RWPE2 (cell line): ENCODE measurements around the gene EEA1.
A peak's percentile ranks its signal among the peaks of the same experiment; 100 is the strongest.

Experiments
- ATAC-seq: fragments of 200-7000 bp; cut with Tn5 transposase; 3 replicates; pipeline ENCODE4 v1.9.1; 2021; ENCODE audit warnings: low read depth
- DNase-seq: peaks from one replicate; pipeline ENCODE4 v3.0.0-alpha.2; 2020; ENCODE audit warnings: low spot score
- H3K27ac ChIP-seq: fragments of 450-650 bp; 2 replicates; pipeline ENCODE4 v1.5.1; 2017; ENCODE audit warnings: mild to moderate bottlenecking; ENCODE audit not compliant: poor library complexity, severe bottlenecking
- H3K27me3 ChIP-seq: fragments of 250-450 bp; sonication (Bioruptor Pico); 2 replicates; pipeline ENCODE4 v1.5.1; 2021; ENCODE audit warnings: mild to moderate bottlenecking, moderate library complexity; ENCODE audit not compliant: insufficient read depth, poor library complexity, severe bottlenecking
- H3K36me3 ChIP-seq: fragments of 250-450 bp; sonication (Bioruptor Pico); 2 replicates; pipeline ENCODE4 v1.5.1; 2020; ENCODE audit warnings: low read depth, mild to moderate bottlenecking, moderate library complexity
- H3K4me1 ChIP-seq: fragments of 250-450 bp; sonication (Bioruptor Pico); 2 replicates; pipeline ENCODE4 v1.5.1; 2021; ENCODE audit warnings: mild to moderate bottlenecking, moderate library complexity; ENCODE audit not compliant: insufficient read depth, poor library complexity, severe bottlenecking
- H3K4me3 ChIP-seq: fragments of 250-450 bp; sonication (Bioruptor Pico); 2 replicates; pipeline ENCODE4 v1.5.1; 2021; ENCODE audit warnings: mild to moderate bottlenecking, moderate library complexity; ENCODE audit not compliant: severe bottlenecking
- H3K9me3 ChIP-seq: fragments of 250-450 bp; sonication (Bioruptor Pico); 2 replicates; pipeline ENCODE4 v1.5.1; 2021; ENCODE audit warnings: mild to moderate bottlenecking, moderate library complexity; ENCODE audit not compliant: severe bottlenecking
- TF ChIP-seq, protein P1 (sequence below): fragments of 450-650 bp; IDR thresholded peaks from one replicate; pipeline ENCODE4 v1.5.1; 2017; ENCODE audit warnings: mild to moderate bottlenecking, moderate library complexity; ENCODE audit not compliant: poor library complexity, severe bottlenecking

The EEA1 gene

DNA sequence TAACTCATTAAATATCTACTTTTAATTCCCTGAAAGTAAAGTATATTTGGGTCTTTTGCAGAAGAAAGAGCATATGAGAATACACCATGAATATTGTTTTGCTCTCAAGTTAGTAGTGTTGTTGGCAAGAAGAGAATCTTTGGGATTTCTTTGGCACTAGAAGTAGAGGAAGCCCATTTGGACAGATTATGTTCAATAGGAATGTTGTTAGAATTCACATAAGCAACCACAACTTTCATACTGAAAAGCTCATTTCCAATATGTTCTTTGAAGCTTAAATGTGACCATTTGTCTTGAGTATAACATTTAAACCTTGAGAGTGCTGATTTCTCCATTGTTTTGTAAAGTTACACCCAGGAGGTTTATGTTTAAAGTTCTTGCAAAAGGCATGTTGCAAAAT, 188.7 kb downstream of the EEA1 start:
- TF ChIP-seq, protein P1, sequence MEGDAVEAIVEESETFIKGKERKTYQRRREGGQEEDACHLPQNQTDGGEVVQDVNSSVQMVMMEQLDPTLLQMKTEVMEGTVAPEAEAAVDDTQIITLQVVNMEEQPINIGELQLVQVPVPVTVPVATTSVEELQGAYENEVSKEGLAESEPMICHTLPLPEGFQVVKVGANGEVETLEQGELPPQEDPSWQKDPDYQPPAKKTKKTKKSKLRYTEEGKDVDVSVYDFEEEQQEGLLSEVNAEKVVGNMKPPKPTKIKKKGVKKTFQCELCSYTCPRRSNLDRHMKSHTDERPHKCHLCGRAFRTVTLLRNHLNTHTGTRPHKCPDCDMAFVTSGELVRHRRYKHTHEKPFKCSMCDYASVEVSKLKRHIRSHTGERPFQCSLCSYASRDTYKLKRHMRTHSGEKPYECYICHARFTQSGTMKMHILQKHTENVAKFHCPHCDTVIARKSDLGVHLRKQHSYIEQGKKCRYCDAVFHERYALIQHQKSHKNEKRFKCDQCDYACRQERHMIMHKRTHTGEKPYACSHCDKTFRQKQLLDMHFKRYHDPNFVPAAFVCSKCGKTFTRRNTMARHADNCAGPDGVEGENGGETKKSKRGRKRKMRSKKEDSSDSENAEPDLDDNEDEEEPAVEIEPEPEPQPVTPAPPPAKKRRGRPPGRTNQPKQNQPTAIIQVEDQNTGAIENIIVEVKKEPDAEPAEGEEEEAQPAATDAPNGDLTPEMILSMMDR, result no peak
- Histone ChIP-seq H3K4me1 (peaks cover 4% of the 10 kb centered on the region), H3K27me3 (no peaks in the 10 kb centered on the region), H3K9me3 (no peaks in the 10 kb centered on the region), H3K27ac (no peak overlapping the region), H3K4me3 (no peak overlapping the region), H3K36me3 (no peaks in the 10 kb centered on the region)
- DNase-seq (no peak), ATAC-seq (no peak)

DNA sequence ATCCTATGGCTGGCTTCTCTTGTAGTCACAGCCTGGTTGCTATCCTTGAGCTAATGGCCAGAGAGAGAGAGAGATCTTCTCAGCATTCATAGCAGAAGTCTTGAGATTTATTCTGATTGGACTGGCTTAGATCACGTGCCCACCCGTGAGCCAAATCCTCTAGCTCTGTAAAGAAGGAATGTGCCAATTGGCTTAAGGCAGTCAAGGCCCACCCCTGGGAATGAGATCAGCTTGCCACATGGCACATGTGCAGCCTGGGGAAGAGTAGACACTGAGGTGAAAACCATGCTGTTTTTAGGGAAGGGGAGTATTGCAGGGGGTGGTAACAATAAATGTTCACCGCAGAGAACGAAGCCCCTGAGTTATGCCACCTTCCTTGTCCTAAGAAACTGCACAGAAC, 190.0 kb downstream of the EEA1 start:
- no peak for DNase-seq
- TF ChIP-seq, protein P1, result no peak
- no peak overlapping the region for H3K27ac ChIP-seq

DNA sequence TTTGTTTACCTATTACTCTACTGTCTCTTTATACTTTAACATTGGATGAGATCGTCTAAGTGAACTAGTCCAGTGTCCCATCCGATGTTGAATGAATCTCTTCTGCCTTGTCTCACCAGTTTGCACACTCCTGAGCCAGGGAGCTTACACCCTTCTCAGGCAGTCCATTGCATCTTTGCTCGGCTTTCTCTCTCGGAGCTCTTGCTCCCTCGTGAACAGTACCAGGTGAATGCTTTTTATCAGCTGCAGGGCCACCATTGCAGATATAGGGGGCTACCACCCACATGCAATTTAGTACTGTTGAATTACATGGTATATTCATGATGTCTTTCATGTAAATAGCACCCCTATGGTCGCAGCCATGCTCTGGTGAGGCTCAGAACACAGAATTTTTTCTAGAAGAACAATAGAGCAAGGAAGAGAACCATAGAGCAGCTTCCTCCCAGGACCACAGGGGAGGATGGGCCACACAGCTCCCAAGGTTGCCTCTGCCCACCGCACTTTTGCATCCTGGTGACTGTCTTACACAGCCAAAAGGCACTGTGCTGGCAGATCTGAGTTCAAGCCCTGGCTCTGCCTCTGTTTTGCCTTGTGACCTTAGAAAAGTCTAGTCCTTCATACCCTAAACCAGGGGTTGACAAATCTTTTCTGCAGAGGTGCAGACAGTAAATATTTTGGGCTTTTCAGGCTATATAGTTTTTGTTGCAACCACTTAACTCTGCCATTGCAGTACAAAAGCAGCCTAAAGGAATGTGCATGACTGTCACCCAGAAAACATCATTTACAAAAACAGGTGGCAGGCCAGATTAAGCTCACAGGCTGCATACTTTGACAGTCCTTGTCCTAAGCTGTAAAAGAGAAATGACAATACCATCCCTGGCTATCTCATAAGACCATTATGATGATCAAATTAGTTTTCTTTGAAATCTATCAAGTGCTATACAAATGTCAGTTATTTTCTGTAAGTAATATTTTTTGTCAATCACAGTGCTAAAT, 190.9 kb downstream of the EEA1 start:
- no peak overlapping the region for H3K27ac ChIP-seq
- ATAC-seq (no peak), DNase-seq (no peak)
- H3K4me3 ChIP-seq, result no peak overlapping the region
- no peaks in the 10 kb centered on the region for H3K9me3 ChIP-seq
- TF ChIP-seq, protein P1, result no peak
- H3K4me1 ChIP-seq, result peaks cover 9% of the 10 kb centered on the region
- no peaks in the 10 kb centered on the region for H3K36me3 ChIP-seq
- no peaks in the 10 kb centered on the region for H3K27me3 ChIP-seq

More for the DNA sequence above, 190.0 kb downstream of the EEA1 start:
- no peak for ATAC-seq
- Histone ChIP-seq H3K27me3 (no peaks in the 10 kb centered on the region), H3K36me3 (no peaks in the 10 kb centered on the region), H3K4me1 (peaks cover 9% of the 10 kb centered on the region), H3K4me3 (no peak overlapping the region), H3K9me3 (no peaks in the 10 kb centered on the region)

DNA sequence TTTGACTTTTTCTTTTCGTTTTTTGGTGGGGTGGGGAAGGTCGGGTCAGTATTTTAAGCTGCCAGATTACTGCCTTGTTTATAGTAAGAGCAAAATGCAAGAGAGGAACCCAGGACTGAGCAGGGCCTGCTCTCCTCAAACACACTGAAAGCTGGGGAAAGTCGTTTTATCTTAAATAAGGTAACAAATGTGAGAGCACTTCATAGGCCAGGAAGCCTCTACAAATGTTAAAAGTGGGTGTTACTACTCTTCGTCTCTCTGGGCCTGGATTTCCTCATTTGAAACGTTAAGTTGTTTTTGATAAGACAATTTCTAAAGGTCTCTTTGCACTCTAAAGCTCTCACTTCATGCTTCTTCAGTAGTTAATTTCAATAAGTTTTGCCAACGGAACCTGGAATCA, 192.5 kb downstream of the EEA1 start:
- Histone ChIP-seq H3K9me3 (no peaks in the 10 kb centered on the region), H3K27me3 (no peaks in the 10 kb centered on the region), H3K4me1 (peaks cover 9% of the 10 kb centered on the region), H3K27ac (no peak overlapping the region), H3K36me3 (no peaks in the 10 kb centered on the region), H3K4me3 (no peak overlapping the region)
- DNase-seq (no peak), ATAC-seq (no peak)
- TF ChIP-seq, protein P1, result no peak

DNA sequence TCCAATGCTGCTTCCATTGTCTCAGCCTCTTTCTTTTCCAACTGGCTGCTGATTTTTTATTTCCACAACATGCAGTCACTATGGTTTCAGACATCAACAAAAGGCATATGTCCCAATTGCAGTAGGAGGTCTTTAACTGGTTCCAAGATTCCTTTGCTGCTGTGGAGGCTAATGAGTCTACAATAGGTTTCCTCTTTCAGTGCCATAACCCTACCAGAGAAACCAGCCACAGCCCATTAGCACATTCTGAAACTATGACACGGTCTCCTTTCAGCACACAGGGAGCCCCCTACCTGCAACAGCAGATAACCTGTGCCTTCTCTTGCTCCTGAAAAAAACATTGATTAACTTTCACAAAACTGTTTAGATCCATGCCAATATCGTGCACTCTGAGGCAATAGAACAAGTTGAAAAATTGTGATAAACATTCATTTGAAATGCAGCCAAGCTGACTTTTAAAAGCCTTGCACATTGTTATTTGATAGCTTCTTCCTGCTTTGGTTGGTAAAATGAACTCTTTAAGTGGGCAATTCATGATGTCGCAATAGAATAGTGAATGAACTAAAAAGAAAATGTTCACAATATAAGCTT, 193.9 kb downstream of the EEA1 start:
- DNase-seq, result no peak
- no peak overlapping the region for H3K4me3 ChIP-seq
- H3K27ac ChIP-seq, result peak overlapping the region; percentile 30

More for the DNA sequence above, 193.9 kb downstream of the EEA1 start:
- H3K27me3 ChIP-seq, result no peaks in the 10 kb centered on the region
- peak; percentile 85 for ATAC-seq
- H3K36me3 ChIP-seq, result no peaks in the 10 kb centered on the region
- H3K9me3 ChIP-seq, result no peaks in the 10 kb centered on the region
- TF ChIP-seq, protein P1, result peak; percentile 6
- H3K4me1 ChIP-seq, result peaks cover 9% of the 10 kb centered on the region
